IMR-90 (cell line): Measurements from ENCODE around the gene ZBTB39. TPM values are rescaled to one million over a fixed set of nuclear protein-coding genes. Genes with fewer than 3 reads are reported as not detected.

Experiments
- ATAC-seq: fragments of 200-7000 bp; cut with Tn5 transposase; 2 replicates; pipeline ENCODE4 v1.9.1; 2020; ENCODE audit warnings: low read depth, mild to moderate bottlenecking, moderate library complexity
- BruUV-seq: library from RNA; stranded (reverse); fragments of 400-500 nt; replicated peaks from 2 replicates; lab custom pipeline; 2021; lab: Mats Ljungman, UMichigan
- CTCF ChIA-PET: fragments of 300-600 bp; formaldehyde crosslinking; extraction: SDS; loops from one replicate; lab custom pipeline; 2021; ENCODE audit warnings: antibody characterized with exemption; lab: Yijun Ruan, JAX
- POLR2A ChIA-PET: fragments of 300-600 bp; sonication (Branson Sonifier 250); formaldehyde crosslinking; loops from one replicate; lab custom pipeline; 2022; ENCODE audit warnings: antibody characterized with exemption; ENCODE audit not compliant: unreplicated experiment; lab: Charles Lee
- DNase-seq: peaks from one replicate; pipeline ENCODE4 v3.0.0; 2013
- H2AFZ ChIP-seq: replicated peaks from 2 replicates; pipeline ENCODE3; 2013; ENCODE audit warnings: low read length, mild to moderate bottlenecking; ENCODE audit not compliant: poor library complexity
- H2AK5ac ChIP-seq: 2 replicates; pipeline ENCODE4 v1.6.1; 2013; ENCODE audit warnings: low read depth, low read length, inconsistent platforms
- H2AK9ac ChIP-seq: replicated peaks from 2 replicates; pipeline ENCODE3; 2013; ENCODE audit warnings: mild to moderate bottlenecking, low read depth, low read length, moderate library complexity; ENCODE audit not compliant: poor library complexity
- H2BK120ac ChIP-seq: 2 replicates; pipeline ENCODE4 v1.6.1; 2013; ENCODE audit warnings: low read depth, low read length, inconsistent platforms
- H2BK15ac ChIP-seq: 3 replicates; pipeline ENCODE4 v1.6.1; 2013; ENCODE audit warnings: low read depth, low read length, inconsistent platforms
- H2BK20ac ChIP-seq: 2 replicates; pipeline ENCODE4 v1.6.1; 2013; ENCODE audit warnings: low read depth, mild to moderate bottlenecking, inconsistent platforms, low read length, moderate library complexity
- H2BK5ac ChIP-seq: 2 replicates; pipeline ENCODE4 v1.6.1; 2013; ENCODE audit warnings: mild to moderate bottlenecking, low read depth, low read length, inconsistent platforms; ENCODE audit not compliant: poor library complexity, severe bottlenecking
- H3K14ac ChIP-seq: replicated peaks from 2 replicates; pipeline ENCODE4 v1.6.1; 2013; ENCODE audit warnings: low read depth, low read length, inconsistent platforms
- H3K18ac ChIP-seq: 2 replicates; pipeline ENCODE4 v1.6.1; 2013; ENCODE audit warnings: low read depth, low read length, control low read depth
- H3K23ac ChIP-seq: 2 replicates; pipeline ENCODE4 v1.6.1; 2013; ENCODE audit warnings: low read depth, low read length, inconsistent platforms
- H3K27ac ChIP-seq: 2 replicates; pipeline ENCODE4 v1.5.1; 2013; ENCODE audit warnings: mild to moderate bottlenecking, control low read depth, low read length; ENCODE audit not compliant: insufficient read depth
- H3K27me3 ChIP-seq: 2 replicates; pipeline ENCODE4 v1.6.1; 2013; ENCODE audit warnings: low read length; ENCODE audit not compliant: control insufficient read depth, insufficient read depth
- H3K36me3 ChIP-seq: 2 replicates; pipeline ENCODE4 v1.6.1; 2013; ENCODE audit warnings: low read length, mixed read lengths; ENCODE audit not compliant: control insufficient read depth, insufficient read depth
- H3K4ac ChIP-seq: 2 replicates; pipeline ENCODE4 v1.6.1; 2013; ENCODE audit warnings: low read depth, low read length, inconsistent platforms
- H3K4me1 ChIP-seq: 2 replicates; pipeline ENCODE4 v1.6.1; 2013; ENCODE audit warnings: low read length, mixed read lengths; ENCODE audit not compliant: control insufficient read depth, insufficient read depth
- H3K4me2 ChIP-seq: 2 replicates; pipeline ENCODE4 v1.6.1; 2013; ENCODE audit warnings: low read depth, mild to moderate bottlenecking, control low read depth, low read length, moderate library complexity
- H3K4me3 ChIP-seq: 2 replicates; pipeline ENCODE4 v1.5.1; 2013; ENCODE audit warnings: low read depth, mild to moderate bottlenecking, control low read depth, low read length, moderate library complexity; ENCODE audit not compliant: insufficient read depth
- H3K56ac ChIP-seq: 2 replicates; pipeline ENCODE4 v1.6.1; 2013; ENCODE audit warnings: low read length, inconsistent platforms; ENCODE audit not compliant: insufficient read depth; ENCODE audit errors: extremely low read depth
- H3K79me1 ChIP-seq, 2 experiments: 2 replicates each; pipeline ENCODE4 v1.6.1; 2013; ENCODE audit warnings: low read length in 2 of 2, inconsistent platforms in 1 of 2, low read depth in 1 of 2
- H3K9ac ChIP-seq: 2 replicates; pipeline ENCODE4 v1.6.1; 2013; ENCODE audit warnings: low read depth, low read length, control low read depth
- H3K9me1 ChIP-seq: 2 replicates; pipeline ENCODE4 v1.6.1; 2013; ENCODE audit warnings: low read length, inconsistent platforms; ENCODE audit not compliant: insufficient read depth
- H3K9me3 ChIP-seq: 2 replicates; pipeline ENCODE4 v1.6.1; 2013; ENCODE audit warnings: low read length; ENCODE audit not compliant: control insufficient read depth, insufficient read depth
- H4K20me1 ChIP-seq: 2 replicates; pipeline ENCODE4 v1.6.1; 2013; ENCODE audit warnings: low read length, inconsistent platforms; ENCODE audit not compliant: insufficient read depth
- H4K5ac ChIP-seq: 2 replicates; pipeline ENCODE4 v1.6.1; 2013; ENCODE audit warnings: mild to moderate bottlenecking, low read depth, low read length, control low read depth
- H4K8ac ChIP-seq, 2 experiments: 2 replicates each; pipeline ENCODE4 v1.6.1; 2013; ENCODE audit warnings: low read depth in 2 of 2, low read length in 2 of 2, control low read depth in 1 of 2, inconsistent platforms in 1 of 2
- H4K91ac ChIP-seq: 2 replicates; pipeline ENCODE4 v1.6.1; 2013; ENCODE audit warnings: low read depth, low read length, inconsistent platforms; ENCODE audit not compliant: insufficient read depth
- BHLHE40 ChIP-seq: fragments of 150-350 bp; IDR thresholded peaks from 2 replicates; pipeline ENCODE4 v1.6.1; 2016; ENCODE audit warnings: mild to moderate bottlenecking, low read depth, low read length
- FOS ChIP-seq: fragments of 150-350 bp; IDR thresholded peaks from 2 replicates; pipeline ENCODE4 v1.6.1; 2016; ENCODE audit warnings: low read depth, low read length
- MAFK ChIP-seq: IDR thresholded peaks from 2 replicates; pipeline ENCODE4 v1.6.1; 2012; ENCODE audit warnings: low read depth, low read length, improper control_type of control experiment
- MAZ ChIP-seq: IDR thresholded peaks from 2 replicates; pipeline ENCODE4 v1.6.1; 2012; ENCODE audit warnings: low read depth, mild to moderate bottlenecking, low read length, improper control_type of control experiment, moderate library complexity, borderline replicate concordance
- MXI1 ChIP-seq: IDR thresholded peaks from 2 replicates; pipeline ENCODE4 v1.6.1; 2012; ENCODE audit warnings: low read depth, mild to moderate bottlenecking, low read length, moderate library complexity, borderline replicate concordance
- NFE2L2 ChIP-seq: fragments of 150-350 bp; IDR thresholded peaks from 2 replicates; pipeline ENCODE4 v1.6.1; 2016; ENCODE audit warnings: low read depth, mild to moderate bottlenecking, low read length
- POLR2A ChIP-seq: IDR thresholded peaks from 2 replicates; pipeline ENCODE4 v1.6.1; 2012; ENCODE audit warnings: mild to moderate bottlenecking, low read depth, low read length
- RAD21 ChIP-seq: IDR thresholded peaks from 2 replicates; pipeline ENCODE4 v1.6.1; 2012; ENCODE audit warnings: low read length, improper control_type of control experiment
- RCOR1 ChIP-seq: IDR thresholded peaks from 2 replicates; pipeline ENCODE4 v1.6.1; 2012; ENCODE audit warnings: mild to moderate bottlenecking, low read length, improper control_type of control experiment; ENCODE audit not compliant: insufficient replicate concordance
- RFX5 ChIP-seq: IDR thresholded peaks from 2 replicates; pipeline ENCODE4 v1.8.0; 2012; ENCODE audit warnings: low read depth, mild to moderate bottlenecking, low read length, moderate library complexity
- WGBS, 2 experiments: methylation state at CpG; one replicate each; pipeline versions ENCODE4 v1.1.5 to v1.1.7; 2013; ENCODE audit warnings: missing lambda C conversion rate in 2 of 2; ENCODE audit not compliant: insufficient read length in 1 of 2; ENCODE audit errors: extremely low coverage in 2 of 2; 5-methylcytosine and 5-hydroxymethylcytosine counted together
- dilution Hi-C: fragments of 300-500 bp; cut with HindIII; formaldehyde crosslinking; loops from one replicate; pipeline ENCODE4 v1.14.3; 2018; ENCODE audit warnings: low sequenced_read_pairs; ENCODE audit not compliant: unreplicated experiment
- in situ Hi-C: fragments of 300-500 bp; cut with MboI; formaldehyde crosslinking; loops from 3 replicates; pipeline ENCODE4 v1.14.3; 2019; ENCODE audit warnings: low sequenced_read_pairs, inconsistent platforms, mixed read lengths
- intact Hi-C: fragments of 100-400 bp; cut with micrococcal nuclease; formaldehyde crosslinking; loops from 2 replicates; pipeline ENCODE4 v1.10.0; 2022
- polyA plus RNA-seq, 3 experiments: library from polyadenylated mRNA; depleted of rRNA; stranded (reverse); fragments of >200 nt; gene quantifications; 2 replicates each; pipeline ENCODE4 v1.2.3, GENCODE V29; 2012; ENCODE audit warnings: low replicate concordance in 1 of 3
- total RNA-seq: library from RNA; depleted of rRNA; stranded (reverse); fragments of >200 nt; gene quantifications from 2 replicates; pipeline ENCODE4 v1.2.3, GENCODE V29; 2012
- TF ChIP-seq, protein P1 (sequence below): fragments of 150-350 bp; IDR thresholded peaks from 2 replicates; pipeline ENCODE4 v1.6.1; 2016; ENCODE audit warnings: low read depth, mild to moderate bottlenecking, low read length, moderate library complexity, borderline replicate concordance

The ZBTB39 gene
- total and polyA plus RNA-seq, 2 of the 4 experiments (the other 2 are of a cell fraction) = 4.0 to 5.2 TPM

DNA sequence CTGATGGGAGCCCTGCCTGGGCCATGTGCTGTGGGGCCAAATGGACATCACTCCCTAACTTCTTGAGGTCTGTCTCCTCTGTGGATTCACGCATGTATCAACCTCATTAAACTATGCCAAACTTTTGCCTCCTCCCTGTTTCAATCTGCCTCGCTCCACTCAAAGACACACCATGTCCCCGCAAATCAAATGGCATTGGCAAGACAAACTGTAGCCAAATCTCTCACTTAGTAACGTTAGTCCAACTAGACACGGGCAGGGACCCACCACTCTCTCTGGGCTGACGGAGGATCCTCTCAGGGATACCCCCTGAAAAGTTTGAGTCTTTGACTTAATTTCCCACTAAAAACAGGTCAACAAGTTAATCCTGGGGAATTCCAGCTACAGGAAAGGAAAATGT is 8.0 kb downstream of the ZBTB39 start:
- DNase-seq = no peak
- H3K79me1 ChIP-seq = peaks cover 13 to 54% of the 10 kb centered on the region in 2 experiments
- no peak overlapping the region for H3K4me3 ChIP-seq
- H3K4me2 ChIP-seq = no peak overlapping the region
- no peak overlapping the region for H4K91ac ChIP-seq
- no peak overlapping the region for H2BK20ac ChIP-seq
- TF ChIP-seq RFX5 = no peak
- TF ChIP-seq RAD21 = no peak
- TF ChIP-seq, protein P1, sequence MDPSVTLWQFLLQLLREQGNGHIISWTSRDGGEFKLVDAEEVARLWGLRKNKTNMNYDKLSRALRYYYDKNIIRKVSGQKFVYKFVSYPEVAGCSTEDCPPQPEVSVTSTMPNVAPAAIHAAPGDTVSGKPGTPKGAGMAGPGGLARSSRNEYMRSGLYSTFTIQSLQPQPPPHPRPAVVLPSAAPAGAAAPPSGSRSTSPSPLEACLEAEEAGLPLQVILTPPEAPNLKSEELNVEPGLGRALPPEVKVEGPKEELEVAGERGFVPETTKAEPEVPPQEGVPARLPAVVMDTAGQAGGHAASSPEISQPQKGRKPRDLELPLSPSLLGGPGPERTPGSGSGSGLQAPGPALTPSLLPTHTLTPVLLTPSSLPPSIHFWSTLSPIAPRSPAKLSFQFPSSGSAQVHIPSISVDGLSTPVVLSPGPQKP = no peak
- TF ChIP-seq NFE2L2 = no peak
- TF ChIP-seq POLR2A = no peak
- TF ChIP-seq MAZ = no peak
- no peak for TF ChIP-seq BHLHE40
- no peak for TF ChIP-seq FOS
- TF ChIP-seq MAFK = no peak
- no peak for TF ChIP-seq MXI1
- TF ChIP-seq RCOR1 = no peak
- H3K23ac ChIP-seq = no peak overlapping the region
- H3K4ac ChIP-seq = no peak overlapping the region
- BruUV-seq = no TSS peak
- no peaks in the 10 kb centered on the region for H3K9me3 ChIP-seq
- ATAC-seq = no peak
- H2BK15ac ChIP-seq = no peak overlapping the region
- no peak overlapping the region for H3K14ac ChIP-seq
- intact Hi-C loops (no loop called here), dilution Hi-C loops (no loop called here), in situ Hi-C loops (loop anchor here (25.0 kb wide), 1 partner anchor 486 kb away; the partner anchor contains the start of gene RBMS2)
- POLR2A ChIA-PET = no interaction called here
- no peak overlapping the region for H3K18ac ChIP-seq
- peaks cover 6% of the 10 kb centered on the region for H3K4me1 ChIP-seq
- peaks cover 17% of the 10 kb centered on the region for H3K9me1 ChIP-seq
- H2AK5ac ChIP-seq = no peak overlapping the region
- peaks cover 39% of the 10 kb centered on the region for H4K20me1 ChIP-seq
- H3K27me3 ChIP-seq = no peaks in the 10 kb centered on the region
- no peak overlapping the region for H2BK120ac ChIP-seq
- no peak overlapping the region for H3K56ac ChIP-seq
- H4K8ac ChIP-seq = no peak overlapping the region
- no peak overlapping the region for H2AFZ ChIP-seq
- H3K27ac ChIP-seq = no peak overlapping the region
- WGBS, 2 experiments = 100% methylated on average over 1 of the region's 6 CpGs; no CpG with 5 or more reads in 1 of the 2 experiments
- H4K5ac ChIP-seq = no peak overlapping the region
- no peak overlapping the region for H2AK9ac ChIP-seq
- CTCF ChIA-PET = no interaction called here
- no peak overlapping the region for H2BK5ac ChIP-seq
- no peak overlapping the region for H3K9ac ChIP-seq
- H3K36me3 ChIP-seq = peaks cover 41% of the 10 kb centered on the region
